Measurements from ENCODE around the gene VWA1.
"Not testable (repeated sequence)": the region's sequence is repeated elsewhere in the genome, so short reads cannot be mapped to it uniquely, and the experiment has no call there.

Gene VWA1

DNA sequence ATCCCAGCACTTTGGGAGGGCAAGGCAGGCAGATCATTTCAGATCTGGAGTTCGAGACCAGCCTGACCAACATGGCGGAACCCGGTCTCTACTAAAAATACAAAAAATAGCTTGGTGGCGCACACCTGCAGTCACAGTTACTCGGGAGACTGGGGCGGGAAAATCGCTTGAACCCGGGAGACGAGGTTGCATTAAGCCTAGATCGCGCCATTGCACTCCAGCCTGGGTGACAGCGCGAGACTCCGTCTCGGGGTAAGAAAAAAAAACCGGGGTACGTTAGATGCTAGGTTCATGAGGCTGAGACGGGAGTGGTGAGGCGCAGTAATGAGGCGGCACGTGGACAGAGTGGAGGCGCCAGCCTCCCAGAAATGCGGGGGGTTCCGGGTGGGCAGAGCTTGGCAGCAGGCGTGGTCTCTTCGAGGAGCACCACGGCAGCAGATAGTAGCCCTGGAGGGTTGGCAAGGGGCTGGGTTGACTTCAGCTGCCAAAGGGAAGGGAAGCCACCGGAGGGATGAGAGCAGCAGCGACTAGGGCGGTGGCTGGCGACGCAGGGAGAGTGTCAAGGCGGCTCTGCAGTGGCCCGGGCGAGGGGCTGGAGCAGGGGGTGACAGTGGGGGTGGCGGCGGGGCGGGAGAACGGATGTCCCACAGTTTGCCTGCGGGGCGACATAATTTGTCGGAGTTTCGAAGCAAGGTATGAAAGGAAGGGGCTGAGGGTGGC is 29.2 kb upstream of the VWA1 start:
- peak overlapping the region; percentile 95 for H3K27ac ChIP-seq (ENCODE audit: low read depth, low read length)
- H3K27me3 ChIP-seq (ENCODE audit: control insufficient read depth, insufficient read depth, low read length), result no peaks in the 10 kb centered on the region
- H3K9ac ChIP-seq (ENCODE audit: low read depth, low read length), result peak overlapping the region; percentile 90
- H3K4me1 ChIP-seq (ENCODE audit: control insufficient read depth, insufficient read depth, low read length), result peaks cover 22% of the 10 kb centered on the region
- H3K36me3 ChIP-seq (ENCODE audit: control insufficient read depth, insufficient read depth, low read length), result peaks cover 50% of the 10 kb centered on the region
- peak overlapping the region; percentile 89 for H3K4me3 ChIP-seq (ENCODE audit: low read depth, low read length)
- H3K9me3 ChIP-seq (ENCODE audit: control insufficient read depth, insufficient read depth, low read length), result no peaks in the 10 kb centered on the region

DNA sequence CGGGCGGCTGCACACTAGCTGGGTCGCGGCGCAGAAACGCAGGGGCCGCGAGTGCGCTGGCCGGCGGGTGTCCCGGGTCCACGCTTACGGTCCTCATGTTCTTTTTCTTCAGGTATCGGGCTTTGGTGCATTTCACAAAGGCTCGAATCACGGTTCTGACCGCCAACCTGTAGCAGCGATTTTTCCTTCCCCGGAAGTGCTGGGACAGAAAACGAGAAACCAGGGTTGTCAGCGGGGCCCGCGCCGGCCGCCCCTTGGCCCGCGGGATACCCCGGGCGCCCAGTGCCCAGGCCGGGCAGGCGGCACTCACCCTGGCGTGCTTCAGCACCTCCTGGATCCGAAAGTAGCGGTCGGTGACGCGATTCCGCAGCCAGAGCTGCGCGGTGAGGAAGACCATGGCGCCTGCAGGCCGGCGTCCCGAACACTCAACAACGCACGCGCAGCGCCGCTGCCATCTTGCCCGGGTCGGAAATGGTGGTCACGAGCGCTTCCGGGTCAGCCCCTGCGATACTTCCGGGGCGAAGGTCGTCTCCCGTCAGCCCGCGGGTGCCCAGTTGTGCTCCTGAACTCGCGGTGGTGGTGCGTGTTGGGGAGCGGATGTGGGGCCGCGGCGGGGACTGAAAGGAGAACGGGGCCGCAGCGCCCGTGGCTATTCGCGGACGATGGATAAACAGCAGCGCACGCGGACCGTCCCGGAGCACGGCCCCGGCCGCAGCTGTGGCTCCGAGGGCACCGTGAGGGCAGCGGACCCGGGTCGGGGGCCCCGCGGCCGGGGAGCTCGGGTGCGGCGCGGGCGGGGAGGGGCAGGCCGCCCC is 28.5 kb upstream of the VWA1 start, which contains the start of gene MRPL20:
TSS of gene MRPL20 (minus strand) at position 473 of the 815 bp plus-strand sequence. CDS start at position 397, 76 bp downstream.
- H3K36me3 ChIP-seq (ENCODE audit: control insufficient read depth, insufficient read depth, low read length), result peaks cover 43% of the 10 kb centered on the region
- H3K4me3 ChIP-seq (ENCODE audit: low read depth, low read length), result peak within 1 kb of the TSS; percentile 89
- no peaks in the 10 kb centered on the region for H3K27me3 ChIP-seq (ENCODE audit: control insufficient read depth, insufficient read depth, low read length)
- H3K9ac ChIP-seq (ENCODE audit: low read depth, low read length), result peak within 1 kb of the TSS; percentile 90
- peaks cover 26% of the 10 kb centered on the region for H3K4me1 ChIP-seq (ENCODE audit: control insufficient read depth, insufficient read depth, low read length)
- no peaks in the 10 kb centered on the region for H3K9me3 ChIP-seq (ENCODE audit: control insufficient read depth, insufficient read depth, low read length)
- H3K27ac ChIP-seq (ENCODE audit: low read depth, low read length), result peak within 1 kb of the TSS; percentile 95

DNA sequence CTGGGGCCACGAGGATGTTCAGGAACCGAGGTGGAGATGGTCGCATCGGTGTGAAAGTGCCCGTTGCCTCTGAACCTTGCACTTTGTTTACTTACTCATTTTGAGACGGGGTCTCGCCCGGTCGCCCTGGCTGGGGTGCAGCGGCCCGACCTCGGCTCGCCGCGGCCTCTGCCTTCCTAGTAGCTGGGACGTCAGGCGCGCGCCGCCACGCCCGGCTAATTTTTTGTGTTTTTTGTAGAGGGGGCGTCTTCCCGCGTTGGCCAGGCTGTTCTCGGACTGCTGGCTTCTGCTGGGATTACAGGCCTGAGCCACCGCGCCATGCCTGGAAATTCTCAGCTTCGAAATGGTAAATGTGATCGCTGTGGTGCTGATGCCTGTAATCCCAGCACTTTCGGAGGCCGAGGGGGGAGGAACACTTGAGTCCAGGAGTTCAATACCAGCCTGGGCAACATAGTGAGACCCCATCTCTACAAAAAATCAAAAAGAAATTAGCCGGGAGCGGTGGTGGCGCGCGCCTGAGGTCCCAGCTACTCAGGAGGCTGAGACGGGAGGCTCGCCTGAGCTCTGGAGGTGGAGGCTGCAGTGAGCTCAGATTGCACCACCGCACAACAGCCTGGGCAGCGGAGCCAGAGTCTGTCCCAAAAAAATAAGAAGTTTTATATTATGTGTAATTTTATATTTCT is 27.7 kb upstream of the VWA1 start:
- Histone ChIP-seq H3K4me1 (ENCODE audit: control insufficient read depth, insufficient read depth, low read length) (peaks cover 26% of the 10 kb centered on the region), H3K9me3 (ENCODE audit: control insufficient read depth, insufficient read depth, low read length) (no peaks in the 10 kb centered on the region), H3K27ac (ENCODE audit: low read depth, low read length) (peak overlapping the region; percentile 95), H3K9ac (ENCODE audit: low read depth, low read length) (peak overlapping the region; percentile 90), H3K27me3 (ENCODE audit: control insufficient read depth, insufficient read depth, low read length) (no peaks in the 10 kb centered on the region), H3K36me3 (ENCODE audit: control insufficient read depth, insufficient read depth, low read length) (peaks cover 35% of the 10 kb centered on the region), H3K4me3 (ENCODE audit: low read depth, low read length) (peak overlapping the region; percentile 89)

GRCh38 chr1:1410238-1410637 is 25.3 kb upstream of the VWA1 start:
- Histone ChIP-seq H3K4me3 (ENCODE audit: low read depth, low read length) (peak overlapping the region; percentile 38; the same call in 1 of the 2 replicates), H3K27ac (ENCODE audit: low read depth, low read length) (peak overlapping the region; percentile 95), H3K36me3 (ENCODE audit: control insufficient read depth, insufficient read depth, low read length) (peaks cover 14% of the 10 kb centered on the region), H3K4me1 (ENCODE audit: control insufficient read depth, insufficient read depth, low read length) (peaks cover 26% of the 10 kb centered on the region), H3K9ac (ENCODE audit: low read depth, low read length) (peak overlapping the region; percentile 78)
- not testable (repeated sequence) for H3K27me3 ChIP-seq (ENCODE audit: control insufficient read depth, insufficient read depth, low read length); H3K9me3 ChIP-seq (ENCODE audit: control insufficient read depth, insufficient read depth, low read length)

GRCh38 chr1:1411626-1412025 is 23.9 kb upstream of the VWA1 start:
- H3K27ac ChIP-seq (ENCODE audit: low read depth, low read length), result no peak overlapping the region
- H3K9ac ChIP-seq (ENCODE audit: low read depth, low read length), result no peak overlapping the region
- H3K36me3 ChIP-seq (ENCODE audit: control insufficient read depth, insufficient read depth, low read length), result peaks cover 7% of the 10 kb centered on the region; the same call in 1 of the 2 replicates
- no peaks in the 10 kb centered on the region for H3K9me3 ChIP-seq (ENCODE audit: control insufficient read depth, insufficient read depth, low read length)
- H3K4me1 ChIP-seq (ENCODE audit: control insufficient read depth, insufficient read depth, low read length), result peaks cover 31% of the 10 kb centered on the region
- no peaks in the 10 kb centered on the region for H3K27me3 ChIP-seq (ENCODE audit: control insufficient read depth, insufficient read depth, low read length)
- H3K4me3 ChIP-seq (ENCODE audit: low read depth, low read length), result no peak overlapping the region

DNA sequence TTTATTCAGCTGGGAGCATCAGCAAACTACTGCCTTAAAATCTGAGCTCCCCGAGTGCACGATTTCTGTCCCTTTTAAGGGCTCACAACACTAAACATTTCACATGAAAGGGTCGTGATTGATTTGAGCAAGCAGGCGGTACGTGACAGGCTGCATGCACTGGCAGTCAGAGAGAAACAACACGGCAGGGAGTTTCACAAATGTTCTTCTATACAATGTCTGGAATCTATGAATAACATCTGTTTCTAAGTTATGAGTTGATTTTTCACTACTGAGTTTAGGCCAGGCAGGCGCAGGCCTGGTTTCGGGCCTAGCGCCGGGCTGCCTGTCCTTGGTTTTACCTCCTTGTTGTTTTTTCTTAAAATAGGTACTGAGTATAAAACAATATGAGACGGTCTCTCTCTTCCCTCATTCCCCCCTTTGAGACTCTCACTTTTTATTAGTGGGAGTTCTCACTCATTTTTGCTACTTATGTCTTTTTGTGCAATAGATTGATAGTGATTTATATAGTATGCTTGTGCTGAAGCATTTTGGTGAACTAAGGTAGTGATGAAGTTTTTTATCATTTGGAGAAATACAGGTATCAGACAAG is 23.1 kb upstream of the VWA1 start:
- not testable (repeated sequence) for H3K27me3 ChIP-seq (ENCODE audit: control insufficient read depth, insufficient read depth, low read length); H3K9ac ChIP-seq (ENCODE audit: low read depth, low read length); H3K36me3 ChIP-seq (ENCODE audit: control insufficient read depth, insufficient read depth, low read length); H3K9me3 ChIP-seq (ENCODE audit: control insufficient read depth, insufficient read depth, low read length); H3K27ac ChIP-seq (ENCODE audit: low read depth, low read length); H3K4me3 ChIP-seq (ENCODE audit: low read depth, low read length)
- peaks cover 31% of the 10 kb centered on the region for H3K4me1 ChIP-seq (ENCODE audit: control insufficient read depth, insufficient read depth, low read length)

DNA sequence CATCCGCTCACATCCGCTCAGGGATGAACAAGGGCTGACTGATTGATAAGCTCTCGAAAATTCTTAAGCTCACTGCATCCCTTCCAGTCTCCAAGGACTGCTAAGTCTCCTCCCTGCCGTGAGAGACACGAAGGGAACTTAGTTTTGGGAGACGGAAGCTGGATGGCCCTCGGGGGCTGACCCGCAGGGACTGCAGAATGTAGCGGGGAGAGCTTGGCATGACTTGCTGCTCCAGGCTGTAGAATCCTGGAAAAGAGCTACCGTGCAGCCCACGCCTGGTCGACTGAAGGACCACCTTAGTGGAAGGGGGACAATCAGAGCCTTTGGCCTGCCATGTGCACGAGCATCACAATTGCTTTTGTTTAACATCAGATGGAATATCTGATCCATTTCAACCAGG is 19.7 kb upstream of the VWA1 start:
- H3K9ac ChIP-seq (ENCODE audit: low read depth, low read length), result no peak overlapping the region
- H3K27me3 ChIP-seq (ENCODE audit: control insufficient read depth, insufficient read depth, low read length), result no peaks in the 10 kb centered on the region; the same call in 1 of the 2 replicates
- no peaks in the 10 kb centered on the region for H3K36me3 ChIP-seq (ENCODE audit: control insufficient read depth, insufficient read depth, low read length)
- peaks cover 12% of the 10 kb centered on the region for H3K4me1 ChIP-seq (ENCODE audit: control insufficient read depth, insufficient read depth, low read length)
- H3K9me3 ChIP-seq (ENCODE audit: control insufficient read depth, insufficient read depth, low read length), result no peaks in the 10 kb centered on the region
- H3K4me3 ChIP-seq (ENCODE audit: low read depth, low read length), result no peak overlapping the region
- H3K27ac ChIP-seq (ENCODE audit: low read depth, low read length), result peak overlapping the region; percentile 45

GRCh38 chr1:1417396-1417795 is 18.1 kb upstream of the VWA1 start:
- H3K4me1 ChIP-seq (ENCODE audit: control insufficient read depth, insufficient read depth, low read length), result peaks cover 17% of the 10 kb centered on the region; the same call in 1 of the 2 replicates
- H3K36me3 ChIP-seq (ENCODE audit: control insufficient read depth, insufficient read depth, low read length); H3K9ac ChIP-seq (ENCODE audit: low read depth, low read length); H3K27ac ChIP-seq (ENCODE audit: low read depth, low read length); H3K9me3 ChIP-seq (ENCODE audit: control insufficient read depth, insufficient read depth, low read length); H3K4me3 ChIP-seq (ENCODE audit: low read depth, low read length); H3K27me3 ChIP-seq (ENCODE audit: control insufficient read depth, insufficient read depth, low read length): not testable (repeated sequence)

DNA sequence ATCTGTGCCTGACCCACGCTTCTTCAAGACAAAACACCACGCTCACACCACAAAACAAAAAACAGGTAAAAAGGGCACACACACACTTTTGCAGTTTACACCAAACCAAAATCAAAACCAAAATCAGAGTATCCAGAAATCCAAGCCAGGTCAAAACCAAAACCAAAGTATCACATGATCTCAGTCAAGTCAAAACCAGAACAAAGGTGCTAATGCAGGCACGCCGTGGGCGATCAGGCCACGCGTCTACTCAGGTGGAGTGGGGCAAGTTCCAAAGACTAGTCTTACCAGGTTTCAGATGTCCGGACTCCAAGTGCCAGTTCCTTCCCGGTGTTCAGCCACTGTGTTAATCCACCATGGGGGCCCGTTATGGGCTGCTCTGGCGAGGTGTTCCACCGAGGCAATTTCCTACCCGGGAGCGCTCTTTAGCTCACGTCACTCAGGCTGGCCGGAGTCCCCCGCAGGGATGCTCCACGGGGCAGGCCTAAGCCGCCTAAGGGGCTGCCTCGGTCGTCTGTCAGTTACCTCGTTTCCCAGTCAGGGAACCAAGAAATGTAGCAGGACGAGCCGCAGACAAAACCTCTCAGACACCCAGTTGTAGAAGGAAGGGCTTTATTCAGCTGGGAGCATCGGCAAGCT is 17.5 kb upstream of the VWA1 start:
- not testable (repeated sequence) for H3K36me3 ChIP-seq (ENCODE audit: control insufficient read depth, insufficient read depth, low read length); H3K4me3 ChIP-seq (ENCODE audit: low read depth, low read length); H3K9ac ChIP-seq (ENCODE audit: low read depth, low read length); H3K9me3 ChIP-seq (ENCODE audit: control insufficient read depth, insufficient read depth, low read length); H3K27me3 ChIP-seq (ENCODE audit: control insufficient read depth, insufficient read depth, low read length); H3K27ac ChIP-seq (ENCODE audit: low read depth, low read length)
- H3K4me1 ChIP-seq (ENCODE audit: control insufficient read depth, insufficient read depth, low read length), result peaks cover 18% of the 10 kb centered on the region; the same call in 1 of the 2 replicates
